A673 (cell line): ENCODE measurements around the gene AAGAB. TPM values are rescaled to one million over a fixed set of nuclear protein-coding genes. Genes with fewer than 3 reads are reported as not detected.
A peak's percentile ranks its signal among the peaks of the same experiment; 100 is the strongest.

Source experiments
- Bru-seq: library from RNA; stranded (reverse); fragments of 400-500 nt; gene quantifications from one replicate; lab custom pipeline; 2021; lab: Mats Ljungman, UMichigan
- BruChase-seq, 2 experiments: library from RNA; stranded (reverse); fragments of 400-500 nt; gene quantifications; one replicate each; lab custom pipeline; 2021; lab: Mats Ljungman, UMichigan
- BruUV-seq: library from RNA; stranded (reverse); fragments of 400-500 nt; replicated peaks from 2 replicates; lab custom pipeline; 2021; lab: Mats Ljungman, UMichigan
- CTCF ChIA-PET: fragments of 300-600 bp; sonication (Branson Sonifier 250); formaldehyde crosslinking; loops from one replicate; lab custom pipeline; 2022; ENCODE audit warnings: antibody characterized with exemption; lab: Charles Lee
- POLR2A ChIA-PET: fragments of 300-600 bp; sonication (Branson Sonifier 250); formaldehyde crosslinking; loops from one replicate; lab custom pipeline; 2022; ENCODE audit warnings: antibody characterized with exemption; ENCODE audit not compliant: low non-redundant PET; lab: Charles Lee
- DNase-seq: peaks from one replicate; pipeline ENCODE4 v3.0.0-alpha.2; 2015; ENCODE audit warnings: low spot score
- H3K27ac ChIP-seq: fragments of 200-600 bp; sonication (generic); 2 replicates; pipeline ENCODE4 v1.5.1; 2016; ENCODE audit warnings: mixed run types, low read depth, mild to moderate bottlenecking, mixed read lengths, antibody characterized with exemption, low read length; ENCODE audit not compliant: poor library complexity, severe bottlenecking
- H3K27me3 ChIP-seq: fragments of 200-600 bp; sonication (generic); replicated peaks from 2 replicates; pipeline ENCODE4 v1.6.1; 2017; ENCODE audit warnings: mixed run types, low read depth, mild to moderate bottlenecking, mixed read lengths, antibody characterized with exemption, low read length; ENCODE audit not compliant: insufficient read depth, poor library complexity
- H3K36me3 ChIP-seq: fragments of 200-600 bp; sonication (generic); 2 replicates; pipeline ENCODE4 v1.6.1; 2016; ENCODE audit warnings: mixed run types, mild to moderate bottlenecking, mixed read lengths, antibody characterized with exemption, low read length; ENCODE audit not compliant: insufficient read depth, poor library complexity, severe bottlenecking
- H3K4me1 ChIP-seq: fragments of 200-600 bp; sonication (generic); 2 replicates; pipeline ENCODE4 v1.6.1; 2017; ENCODE audit warnings: mixed run types, mild to moderate bottlenecking, mixed read lengths, antibody characterized with exemption, low read length; ENCODE audit not compliant: insufficient read depth, poor library complexity, severe bottlenecking
- H3K4me3 ChIP-seq: fragments of 200-600 bp; sonication (generic); 2 replicates; pipeline ENCODE4 v1.5.1; 2016; ENCODE audit warnings: low read depth, mixed run types, mild to moderate bottlenecking, mixed read lengths, low read length; ENCODE audit not compliant: poor library complexity, severe bottlenecking
- H3K9me3 ChIP-seq: fragments of 200-600 bp; sonication (generic); 2 replicates; pipeline ENCODE4 v1.6.1; 2016; ENCODE audit warnings: mixed run types, low read depth, mild to moderate bottlenecking, mixed read lengths, antibody characterized with exemption, low read length; ENCODE audit not compliant: poor library complexity, severe bottlenecking
- CTCF ChIP-seq: fragments of 300-800, 200-600 bp; sonication (generic); conservative IDR thresholded peaks from 2 replicates; pipeline ENCODE4 v1.5.1; 2017; ENCODE audit warnings: low read depth, mild to moderate bottlenecking, antibody characterized with exemption, low read length, moderate library complexity, mixed read lengths
- EZH2 ChIP-seq: fragments of 200-600 bp; sonication (generic); IDR thresholded peaks from 2 replicates; pipeline ENCODE4 v1.6.1; 2017; ENCODE audit warnings: borderline replicate concordance, low read depth, mild to moderate bottlenecking, mixed read lengths, antibody characterized with exemption, low read length; ENCODE audit not compliant: poor library complexity, severe bottlenecking
- intact Hi-C: fragments of 100-400 bp; cut with micrococcal nuclease; formaldehyde crosslinking; loops from one replicate; pipeline ENCODE4 v1.10.0; 2022; ENCODE audit not compliant: unreplicated experiment
- long read RNA-seq: library from polyadenylated mRNA; stranded (forward); transcript quantifications from one replicate; pipeline ENCODE4 v2.0.0, GENCODE V29; 2022
- total RNA-seq: library from RNA; stranded (reverse); gene quantifications from 2 replicates; pipeline ENCODE4 v1.2.3, GENCODE V29; 2021

Gene AAGAB
- total RNA-seq (54.8 and 55.1 TPM in 2 replicates), Bru-seq, nascent RNA (percentile 81 among the genes with signal in this experiment), BruChase-seq, experiment 1, labeled RNA remaining after a 2-hour chase (percentile 80 among the genes with signal in this experiment), BruChase-seq, experiment 2, labeled RNA remaining after a 6-hour chase (percentile 85 among the genes with signal in this experiment)
- long read RNA-seq, partial matches to known transcripts = 0 of 4 reads
- long read RNA-seq, other reads (novel, unspliced or antisense) = 2 of 4 reads

- no peaks in the 10 kb centered on the region for H3K9me3 ChIP-seq
- BruUV-seq = no TSS peak
- DNase-seq = peak; percentile 97
- H3K27ac ChIP-seq = peak within 1 kb of the TSS; percentile 75
- intact Hi-C loops = no loop called here
- POLR2A ChIA-PET = interaction anchor here (0.5 kb wide), 1 partner anchor 14 kb away, joined by 10 read pairs; no protein-coding TSS in a partner anchor
- H3K4me1 ChIP-seq = no peaks in the 10 kb centered on the region
- H3K27me3 ChIP-seq = no peaks in the 10 kb centered on the region
- H3K36me3 ChIP-seq = no peaks in the 10 kb centered on the region
- CTCF ChIA-PET = no interaction called here
- TF ChIP-seq CTCF = no peak
- no peak for TF ChIP-seq EZH2
- H3K4me3 ChIP-seq = peak within 1 kb of the TSS; percentile 76
Observed at GRCh38 chr15:67254238-67255175, at the start of gene AAGAB, which contains the start of gene IQCH. Gene AAGAB (minus strand): TSS chr15:67254661. CDS start chr15:67254631, 30 bp downstream. Gene IQCH (plus strand): TSS chr15:67254786. CDS start chr15:67254897, 111 bp downstream.

GRCh38 chr15:67303490-67304363 lies 49.3 kb upstream of the AAGAB start:
- peak; percentile 17 for DNase-seq
- Histone ChIP-seq H3K27ac (no peak overlapping the region), H3K9me3 (no peaks in the 10 kb centered on the region), H3K4me1 (peaks cover 13% of the 10 kb centered on the region), H3K4me3 (no peak overlapping the region), H3K36me3 (no peaks in the 10 kb centered on the region), H3K27me3 (no peaks in the 10 kb centered on the region)
- BruUV-seq = no TSS peak
- TF ChIP-seq CTCF (peak; percentile 54), EZH2 (no peak)
- ChIA-PET POLR2A (interaction anchor here (0.5 kb wide), 1 partner anchor 56 kb away, joined by 3 read pairs; no protein-coding TSS in a partner anchor), CTCF (interaction anchor here (1.0 kb wide), 1 partner anchor 357 kb away, joined by 9 read pairs; no protein-coding TSS in a partner anchor)
- intact Hi-C loops = loop anchor here (1.0 kb wide), 1 partner anchor 357 kb away; no protein-coding TSS in a partner anchor
